KMS-11 (cell line): ENCODE results near the gene HEMGN.

Experiments
- H2AFZ ChIP-seq: fragments of 200-600 bp; sonication (generic); 2 replicates; pipeline ENCODE4 v1.6.1; 2016; ENCODE audit warnings: antibody characterized with exemption, mixed run types, low read depth
- H3K27ac ChIP-seq: fragments of 200-600 bp; sonication (generic); 2 replicates; pipeline ENCODE4 v1.6.1; 2016; ENCODE audit warnings: mild to moderate bottlenecking, mixed run types
- H3K27me3 ChIP-seq: fragments of 200-600 bp; sonication (generic); 2 replicates; pipeline ENCODE4 v1.6.1; 2017; ENCODE audit warnings: mild to moderate bottlenecking, low read depth, mixed run types, moderate library complexity; ENCODE audit not compliant: insufficient read depth
- H3K36me3 ChIP-seq: fragments of 200-600 bp; sonication (generic); 2 replicates; pipeline ENCODE4 v1.6.1; 2017; ENCODE audit warnings: mild to moderate bottlenecking, mixed run types; ENCODE audit not compliant: insufficient read depth
- H3K4me1 ChIP-seq: fragments of 200-600 bp; sonication (generic); 2 replicates; pipeline ENCODE4 v1.6.1; 2016; ENCODE audit warnings: mild to moderate bottlenecking, low read depth, mixed run types; ENCODE audit not compliant: poor library complexity, severe bottlenecking
- H3K4me2 ChIP-seq: fragments of 200-600 bp; sonication (generic); 2 replicates; pipeline ENCODE4 v1.7.0; 2016; ENCODE audit warnings: mild to moderate bottlenecking, mixed run types
- H3K4me3 ChIP-seq: fragments of 200-600 bp; sonication (generic); IDR thresholded peaks from 2 replicates; pipeline ENCODE4 v1.6.1; 2017; ENCODE audit warnings: low read depth, low read length, mixed read lengths; ENCODE audit not compliant: insufficient read depth
- H3K79me2 ChIP-seq: fragments of 200-600 bp; sonication (generic); 2 replicates; pipeline ENCODE4 v1.6.1; 2016; ENCODE audit warnings: low read depth, mixed run types; ENCODE audit not compliant: insufficient read depth
- H3K9ac ChIP-seq: fragments of 200-600 bp; sonication (generic); 2 replicates; pipeline ENCODE4 v1.6.1; 2016; ENCODE audit warnings: mild to moderate bottlenecking, mixed run types
- H4K20me1 ChIP-seq: fragments of 200-600 bp; sonication (generic); 2 replicates; pipeline ENCODE4 v1.6.1; 2016; ENCODE audit warnings: mild to moderate bottlenecking, mixed run types; ENCODE audit not compliant: insufficient read depth
- CTCF ChIP-seq: fragments of 200-600 bp; sonication (generic); conservative IDR thresholded peaks from 2 replicates; pipeline ENCODE4 v1.6.1; 2017; ENCODE audit warnings: low read depth, mild to moderate bottlenecking, antibody characterized with exemption, low read length, moderate library complexity, mixed read lengths

Gene HEMGN

GRCh38 chr9:97975376-97975775 lies 37.4 kb upstream of the HEMGN start:
- no peak overlapping the region for H3K27ac ChIP-seq
- no peak overlapping the region for H2AFZ ChIP-seq
- no peaks in the 10 kb centered on the region for H3K36me3 ChIP-seq
- no peaks in the 10 kb centered on the region for H3K79me2 ChIP-seq
- H3K4me3 ChIP-seq: no peak overlapping the region
- no peaks in the 10 kb centered on the region for H4K20me1 ChIP-seq
- H3K4me2 ChIP-seq: no peak overlapping the region
- no peaks in the 10 kb centered on the region for H3K4me1 ChIP-seq
- no peak for TF ChIP-seq CTCF
- no peaks in the 10 kb centered on the region for H3K27me3 ChIP-seq
- H3K9ac ChIP-seq: no peak overlapping the region

DNA sequence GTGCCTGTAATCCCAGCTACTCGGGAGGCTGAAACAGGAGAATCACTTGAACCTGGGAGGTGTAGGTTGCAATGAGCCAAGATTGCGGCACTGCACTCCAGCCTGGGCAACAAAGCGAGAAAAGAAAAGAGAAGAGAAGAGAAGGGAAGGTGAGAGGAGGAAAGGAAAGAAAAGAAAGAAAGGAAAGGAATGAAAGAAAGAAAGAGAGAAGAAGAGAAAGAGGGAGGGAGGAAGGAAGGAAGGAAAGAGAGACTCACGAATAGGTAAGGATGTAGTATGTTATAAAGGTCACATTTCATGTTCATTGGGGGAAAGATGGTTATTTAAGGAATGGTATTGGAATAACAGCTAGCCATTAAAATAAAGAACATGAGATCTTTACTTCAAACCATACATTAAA lies 34.8 kb upstream of the HEMGN start:
- H2AFZ ChIP-seq: no peak overlapping the region
- no peaks in the 10 kb centered on the region for H3K27me3 ChIP-seq
- no peak for TF ChIP-seq CTCF
- H3K27ac ChIP-seq: no peak overlapping the region
- no peak overlapping the region for H3K4me2 ChIP-seq
- H4K20me1 ChIP-seq: no peaks in the 10 kb centered on the region
- no peaks in the 10 kb centered on the region for H3K36me3 ChIP-seq
- no peak overlapping the region for H3K9ac ChIP-seq
- no peaks in the 10 kb centered on the region for H3K79me2 ChIP-seq
- H3K4me3 ChIP-seq: no peak overlapping the region
- H3K4me1 ChIP-seq: no peaks in the 10 kb centered on the region

DNA sequence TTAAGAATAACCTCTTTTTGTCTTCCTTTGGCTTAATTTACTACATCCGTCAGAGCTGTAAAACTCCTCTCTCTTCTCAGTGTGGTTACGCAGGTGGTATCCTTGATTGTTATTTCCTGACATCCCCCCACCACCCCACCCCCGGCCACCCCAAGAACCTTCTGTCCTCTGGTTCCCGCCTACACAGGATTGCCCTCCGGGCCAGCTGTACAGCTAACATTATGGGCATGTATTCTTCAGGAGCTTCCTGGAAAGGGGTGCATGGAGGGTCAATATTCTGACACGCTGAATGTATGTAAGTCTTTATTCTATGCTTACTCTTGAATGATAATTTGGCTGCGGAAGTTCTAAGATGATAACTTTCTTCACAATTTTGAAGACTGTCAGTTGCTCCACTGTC lies 32.2 kb upstream of the HEMGN start:
- H3K36me3 ChIP-seq: no peaks in the 10 kb centered on the region

GRCh38 chr9:97969014-97969413 lies 31.0 kb upstream of the HEMGN start:
- TF ChIP-seq CTCF: no peak
- Histone ChIP-seq H2AFZ (no peak overlapping the region), H3K27me3 (no peaks in the 10 kb centered on the region), H3K79me2 (no peaks in the 10 kb centered on the region), H3K4me3 (no peak overlapping the region), H3K27ac (no peak overlapping the region), H3K36me3 (no peaks in the 10 kb centered on the region), H3K9ac (no peak overlapping the region), H3K4me2 (no peak overlapping the region), H4K20me1 (no peaks in the 10 kb centered on the region), H3K4me1 (no peaks in the 10 kb centered on the region)

More for the DNA sequence above, 32.2 kb upstream of the HEMGN start:
- H3K4me1 ChIP-seq: no peaks in the 10 kb centered on the region
- no peaks in the 10 kb centered on the region for H3K27me3 ChIP-seq
- no peak overlapping the region for H3K9ac ChIP-seq
- H4K20me1 ChIP-seq: no peaks in the 10 kb centered on the region
- no peak overlapping the region for H3K4me2 ChIP-seq
- no peak overlapping the region for H3K27ac ChIP-seq
- H2AFZ ChIP-seq: no peak overlapping the region
- TF ChIP-seq CTCF: no peak
- no peak overlapping the region for H3K4me3 ChIP-seq
- H3K79me2 ChIP-seq: no peaks in the 10 kb centered on the region

DNA sequence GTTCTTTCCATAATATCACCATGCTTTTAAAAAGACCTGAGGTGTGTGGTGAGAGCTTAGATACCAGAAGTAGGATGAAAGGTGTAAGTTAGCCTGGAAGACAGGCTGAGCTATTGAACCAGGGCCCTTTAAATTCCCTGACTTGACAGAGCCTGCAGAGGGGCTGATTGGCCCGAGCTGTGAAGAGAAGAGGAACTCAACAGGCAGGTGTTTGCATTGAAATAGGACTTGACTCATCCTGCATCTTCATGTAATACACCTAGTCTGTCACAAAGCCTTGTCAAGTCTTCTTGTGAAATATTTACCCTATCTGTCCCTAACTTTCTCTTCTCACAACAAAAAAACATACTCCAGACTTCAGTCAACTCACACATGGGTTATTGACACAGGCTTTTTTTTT lies 28.5 kb upstream of the HEMGN start:
- H3K4me2 ChIP-seq: no peak overlapping the region
- H3K27me3 ChIP-seq: no peaks in the 10 kb centered on the region
- no peaks in the 10 kb centered on the region for H3K4me1 ChIP-seq
- no peaks in the 10 kb centered on the region for H4K20me1 ChIP-seq
- H3K27ac ChIP-seq: no peak overlapping the region
- H3K9ac ChIP-seq: no peak overlapping the region
- H3K36me3 ChIP-seq: no peaks in the 10 kb centered on the region
- no peak for TF ChIP-seq CTCF
- H3K4me3 ChIP-seq: no peak overlapping the region
- H3K79me2 ChIP-seq: no peaks in the 10 kb centered on the region
- no peak overlapping the region for H2AFZ ChIP-seq
